ENCODE results near the gene PNO1.

DNA sequence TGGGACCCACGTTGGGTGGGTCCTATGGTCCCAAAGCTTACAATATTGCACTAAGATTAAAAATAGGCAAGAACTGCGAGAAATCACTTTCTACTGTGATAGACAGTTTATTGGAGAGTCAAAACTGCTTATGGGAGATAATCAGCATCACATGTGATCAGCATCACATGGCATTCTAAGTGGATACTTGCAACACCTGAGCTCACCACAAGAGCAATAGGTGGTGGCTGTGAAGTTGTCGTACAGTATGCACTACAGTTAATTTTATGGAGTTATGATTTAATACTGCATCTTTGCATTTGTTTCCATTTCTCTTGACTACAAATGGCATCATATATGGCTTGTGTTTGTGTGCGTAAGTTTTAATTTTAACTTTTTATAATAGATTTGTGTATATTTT is 11.6 kb downstream of the PNO1 start:
- no peak for TF ChIP-seq POLR2A (IDR thresholded peaks at IDR 0.05)
- TF ChIP-seq, protein P1, sequence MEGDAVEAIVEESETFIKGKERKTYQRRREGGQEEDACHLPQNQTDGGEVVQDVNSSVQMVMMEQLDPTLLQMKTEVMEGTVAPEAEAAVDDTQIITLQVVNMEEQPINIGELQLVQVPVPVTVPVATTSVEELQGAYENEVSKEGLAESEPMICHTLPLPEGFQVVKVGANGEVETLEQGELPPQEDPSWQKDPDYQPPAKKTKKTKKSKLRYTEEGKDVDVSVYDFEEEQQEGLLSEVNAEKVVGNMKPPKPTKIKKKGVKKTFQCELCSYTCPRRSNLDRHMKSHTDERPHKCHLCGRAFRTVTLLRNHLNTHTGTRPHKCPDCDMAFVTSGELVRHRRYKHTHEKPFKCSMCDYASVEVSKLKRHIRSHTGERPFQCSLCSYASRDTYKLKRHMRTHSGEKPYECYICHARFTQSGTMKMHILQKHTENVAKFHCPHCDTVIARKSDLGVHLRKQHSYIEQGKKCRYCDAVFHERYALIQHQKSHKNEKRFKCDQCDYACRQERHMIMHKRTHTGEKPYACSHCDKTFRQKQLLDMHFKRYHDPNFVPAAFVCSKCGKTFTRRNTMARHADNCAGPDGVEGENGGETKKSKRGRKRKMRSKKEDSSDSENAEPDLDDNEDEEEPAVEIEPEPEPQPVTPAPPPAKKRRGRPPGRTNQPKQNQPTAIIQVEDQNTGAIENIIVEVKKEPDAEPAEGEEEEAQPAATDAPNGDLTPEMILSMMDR (IDR thresholded peaks at IDR 0.05), result no peak
